EL (cell line): ENCODE results near the gene TPCN1.

Experiments
- DNase-seq: peaks from one replicate; pipeline ENCODE4 v3.0.0-alpha.2; 2016

The TPCN1 gene

GRCh38 chr12:113317122-113317521 is 95.9 kb downstream of the TPCN1 start:
- no peak for DNase-seq

GRCh38 chr12:113318046-113318656 is 96.9 kb downstream of the TPCN1 start:
- no peak for DNase-seq

GRCh38 chr12:113318900-113319628 is 97.8 kb downstream of the TPCN1 start:
- no peak for DNase-seq

- DNase-seq = no peak
These were observed 99.1 kb downstream of the TPCN1 start for GRCh38 chr12:113320401-113320800.

- peak; percentile 84 for DNase-seq
These were observed 101.1 kb downstream of the TPCN1 start for GRCh38 chr12:113322343-113322742.

- DNase-seq = peak; percentile 80
These were observed 104.7 kb downstream of the TPCN1 start for GRCh38 chr12:113325916-113326315.

- DNase-seq = no peak
These were observed 105.6 kb downstream of the TPCN1 start for GRCh38 chr12:113326775-113327395.

GRCh38 chr12:113328368-113328889 is 107.2 kb downstream of the TPCN1 start:
- no peak for DNase-seq

- peak; percentile 63 for DNase-seq
These were observed 107.9 kb downstream of the TPCN1 start for GRCh38 chr12:113329022-113329790.

GRCh38 chr12:113329791-113330417 is 108.6 kb downstream of the TPCN1 start:
- no peak for DNase-seq

- DNase-seq = no peak
These were observed 109.2 kb downstream of the TPCN1 start for GRCh38 chr12:113330505-113330904.

GRCh38 chr12:113332688-113333417 is 111.6 kb downstream of the TPCN1 start:
- DNase-seq = no peak

GRCh38 chr12:113333418-113333750 is 112.1 kb downstream of the TPCN1 start:
- DNase-seq = no peak

GRCh38 chr12:113333877-113334785 is 112.9 kb downstream of the TPCN1 start:
- no peak for DNase-seq

- peak; percentile 83 for DNase-seq
These were observed 113.7 kb downstream of the TPCN1 start, which contains the start of gene SLC8B1 for GRCh38 chr12:113334786-113335539. SLC8B1 (minus strand) TSS chr12:113335109; CDS start chr12:113332878, 2,231 bp downstream.

GRCh38 chr12:113339540-113339939 is 118.3 kb downstream of the TPCN1 start:
- DNase-seq = no peak

GRCh38 chr12:113340061-113340460 is 118.8 kb downstream of the TPCN1 start:
- DNase-seq = no peak

GRCh38 chr12:113341535-113341934 is 120.3 kb downstream of the TPCN1 start:
- no peak for DNase-seq

GRCh38 chr12:113345318-113345717 is 124.1 kb downstream of the TPCN1 start:
- DNase-seq = no peak

- no peak for DNase-seq
These were observed 125.1 kb downstream of the TPCN1 start for GRCh38 chr12:113346353-113346752.
